ENCODE data around the gene IFI44.

Gene IFI44

DNA sequence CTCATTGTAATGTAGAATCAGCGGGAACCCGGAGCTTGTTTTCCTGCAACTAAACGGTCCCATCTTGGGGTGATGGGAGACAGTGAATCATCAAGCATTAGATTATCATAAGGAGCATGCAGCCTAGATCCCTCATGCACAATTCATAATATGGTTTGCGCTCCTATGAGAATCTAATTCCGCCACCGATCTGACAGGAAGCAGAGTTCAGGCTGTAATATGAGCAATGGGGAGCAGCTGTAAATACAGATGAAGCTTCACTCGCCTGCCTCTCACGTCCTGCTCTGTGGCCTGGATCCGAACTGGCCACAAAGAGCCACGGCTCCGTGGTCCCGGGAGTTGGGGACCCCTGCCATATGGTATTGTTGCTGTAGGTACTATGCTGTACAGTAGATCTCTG is 1.6 kb downstream of the IFI44 start:
- peak overlapping the region; percentile 42 for H3K27ac ChIP-seq
- peak; percentile 76 for DNase-seq
- no peaks in the 10 kb centered on the region for H3K27me3 ChIP-seq (replicated peaks)

DNA sequence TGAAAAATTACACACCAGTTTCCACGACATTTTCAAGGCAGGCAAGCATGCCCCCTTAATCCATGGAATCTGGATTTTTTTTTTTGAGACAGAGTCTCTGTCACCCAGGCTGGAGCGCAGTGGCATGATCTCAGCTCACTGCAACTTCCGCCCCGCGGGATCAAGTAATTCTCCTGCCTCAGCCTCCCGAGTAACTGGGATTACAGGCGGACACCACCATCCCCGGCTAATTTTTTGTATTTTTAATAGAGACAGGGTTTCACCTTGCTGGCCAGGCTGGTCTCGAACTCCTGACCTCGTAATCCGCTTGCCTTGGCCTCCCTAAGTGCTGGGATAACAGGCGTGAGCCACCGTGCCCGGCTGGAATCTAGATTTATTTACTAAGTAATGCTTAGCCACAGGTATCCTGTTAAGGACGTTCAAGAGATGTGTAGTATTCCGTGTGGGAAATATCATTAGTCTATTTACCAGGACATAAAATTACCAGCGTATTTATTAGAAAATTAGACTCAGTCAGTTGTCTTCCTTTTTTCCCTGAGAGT is 2.5 kb downstream of the IFI44 start:
- DNase-seq: no peak
- H3K27me3 ChIP-seq (replicated peaks): no peaks in the 10 kb centered on the region
- TF ChIP-seq, protein P1, sequence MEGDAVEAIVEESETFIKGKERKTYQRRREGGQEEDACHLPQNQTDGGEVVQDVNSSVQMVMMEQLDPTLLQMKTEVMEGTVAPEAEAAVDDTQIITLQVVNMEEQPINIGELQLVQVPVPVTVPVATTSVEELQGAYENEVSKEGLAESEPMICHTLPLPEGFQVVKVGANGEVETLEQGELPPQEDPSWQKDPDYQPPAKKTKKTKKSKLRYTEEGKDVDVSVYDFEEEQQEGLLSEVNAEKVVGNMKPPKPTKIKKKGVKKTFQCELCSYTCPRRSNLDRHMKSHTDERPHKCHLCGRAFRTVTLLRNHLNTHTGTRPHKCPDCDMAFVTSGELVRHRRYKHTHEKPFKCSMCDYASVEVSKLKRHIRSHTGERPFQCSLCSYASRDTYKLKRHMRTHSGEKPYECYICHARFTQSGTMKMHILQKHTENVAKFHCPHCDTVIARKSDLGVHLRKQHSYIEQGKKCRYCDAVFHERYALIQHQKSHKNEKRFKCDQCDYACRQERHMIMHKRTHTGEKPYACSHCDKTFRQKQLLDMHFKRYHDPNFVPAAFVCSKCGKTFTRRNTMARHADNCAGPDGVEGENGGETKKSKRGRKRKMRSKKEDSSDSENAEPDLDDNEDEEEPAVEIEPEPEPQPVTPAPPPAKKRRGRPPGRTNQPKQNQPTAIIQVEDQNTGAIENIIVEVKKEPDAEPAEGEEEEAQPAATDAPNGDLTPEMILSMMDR (IDR thresholded peaks at IDR 0.05; ENCODE audit: low read depth, low read length, missing control alignments): no peak
- H3K36me3 ChIP-seq (replicated peaks): peaks cover 2% of the 10 kb centered on the region
- in situ Hi-C loops (cut with HindIII; ENCODE audit: low pct_ligation_motif_present, low sequenced_read_pairs): no loop called here
- no peak overlapping the region for H3K27ac ChIP-seq
- H3K4me3 ChIP-seq (ENCODE audit: low read depth, low read length): no peak overlapping the region

More for the DNA sequence above, 1.6 kb downstream of the IFI44 start:
- Histone ChIP-seq H3K4me3 (ENCODE audit: low read depth, low read length) (peak overlapping the region; percentile 31), H3K36me3 (replicated peaks) (peaks cover 2% of the 10 kb centered on the region)
- TF ChIP-seq, protein P1 (IDR thresholded peaks at IDR 0.05; ENCODE audit: low read depth, low read length, missing control alignments): no peak
- in situ Hi-C loops (cut with HindIII; ENCODE audit: low pct_ligation_motif_present, low sequenced_read_pairs): no loop called here

DNA sequence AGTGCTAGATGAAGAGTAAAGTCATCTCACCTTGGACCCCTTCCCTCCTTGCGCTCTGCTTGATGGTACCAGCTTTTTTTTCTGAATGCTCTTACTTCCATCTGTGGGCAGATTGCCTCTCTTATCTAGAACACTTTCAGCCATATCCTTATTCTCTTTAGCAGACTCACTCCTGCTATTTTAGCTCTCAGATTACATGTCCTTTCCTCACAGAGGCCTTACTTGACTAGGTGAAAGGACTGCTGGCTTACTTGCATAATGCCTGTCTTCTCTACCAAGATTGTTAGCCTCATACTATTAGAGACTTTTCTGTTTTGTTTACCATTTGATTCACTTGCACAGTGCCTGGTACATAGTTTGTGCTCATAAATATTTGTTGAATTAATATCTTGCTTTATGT is 9.3 kb downstream of the IFI44 start:
- Histone ChIP-seq H3K27me3 (replicated peaks) (no peaks in the 10 kb centered on the region), H3K36me3 (replicated peaks) (peaks cover 7% of the 10 kb centered on the region), H3K27ac (no peak overlapping the region), H3K4me3 (ENCODE audit: low read depth, low read length) (no peak overlapping the region)
- TF ChIP-seq, protein P1 (IDR thresholded peaks at IDR 0.05; ENCODE audit: low read depth, low read length, missing control alignments): no peak
- in situ Hi-C loops (cut with HindIII; ENCODE audit: low pct_ligation_motif_present, low sequenced_read_pairs): no loop called here
- DNase-seq: no peak

DNA sequence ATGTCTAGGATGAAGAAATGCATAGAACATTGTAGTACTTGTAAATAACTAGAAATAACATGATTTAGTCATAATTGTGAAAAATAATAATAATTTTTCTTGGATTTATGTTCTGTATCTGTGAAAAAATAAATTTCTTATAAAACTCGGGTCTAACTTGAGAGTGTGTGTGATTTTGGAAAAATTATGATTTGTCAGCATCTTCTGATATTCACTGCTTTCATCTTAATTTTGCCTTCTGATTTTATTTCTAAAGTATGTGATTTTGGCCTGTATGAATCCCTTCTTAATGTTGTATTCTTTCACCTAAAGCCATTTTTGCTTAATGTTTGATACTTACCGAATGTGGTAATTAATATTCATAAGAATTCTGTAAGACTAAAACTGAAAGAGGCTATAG is 14.3 kb downstream of the IFI44 start:
- peaks cover 5% of the 10 kb centered on the region for H3K36me3 ChIP-seq (replicated peaks)
- DNase-seq: no peak
- H3K4me3 ChIP-seq (ENCODE audit: low read depth, low read length): no peak overlapping the region
- in situ Hi-C loops (cut with HindIII; ENCODE audit: low pct_ligation_motif_present, low sequenced_read_pairs): no loop called here
- no peaks in the 10 kb centered on the region for H3K27me3 ChIP-seq (replicated peaks)
- TF ChIP-seq, protein P1 (IDR thresholded peaks at IDR 0.05; ENCODE audit: low read depth, low read length, missing control alignments): no peak
- H3K27ac ChIP-seq: no peak overlapping the region

DNA sequence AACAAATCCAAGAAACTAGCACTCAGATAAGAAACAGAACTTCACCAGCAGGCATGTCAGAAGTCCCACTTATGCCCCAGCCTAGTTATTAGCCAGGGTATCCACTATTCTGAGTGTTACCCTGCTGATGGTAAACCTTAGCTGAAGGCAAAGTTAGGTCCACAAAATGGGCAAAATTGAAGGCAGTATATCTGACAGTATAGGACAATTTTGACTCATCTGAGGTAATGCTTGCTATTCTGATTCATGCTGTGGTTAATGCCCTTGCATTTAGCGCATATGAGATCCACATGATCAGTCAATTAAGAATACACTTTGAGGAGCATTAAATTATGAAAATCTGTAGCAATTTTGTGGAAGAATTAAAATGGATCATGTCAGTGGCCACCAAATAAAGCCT is 15.1 kb downstream of the IFI44 start:
- Histone ChIP-seq H3K27ac (no peak overlapping the region), H3K27me3 (replicated peaks) (no peaks in the 10 kb centered on the region), H3K4me3 (ENCODE audit: low read depth, low read length) (no peak overlapping the region), H3K36me3 (replicated peaks) (peaks cover 4% of the 10 kb centered on the region)
- TF ChIP-seq, protein P1 (IDR thresholded peaks at IDR 0.05; ENCODE audit: low read depth, low read length, missing control alignments): no peak
- in situ Hi-C loops (cut with HindIII; ENCODE audit: low pct_ligation_motif_present, low sequenced_read_pairs): no loop called here
- DNase-seq: no peak

DNA sequence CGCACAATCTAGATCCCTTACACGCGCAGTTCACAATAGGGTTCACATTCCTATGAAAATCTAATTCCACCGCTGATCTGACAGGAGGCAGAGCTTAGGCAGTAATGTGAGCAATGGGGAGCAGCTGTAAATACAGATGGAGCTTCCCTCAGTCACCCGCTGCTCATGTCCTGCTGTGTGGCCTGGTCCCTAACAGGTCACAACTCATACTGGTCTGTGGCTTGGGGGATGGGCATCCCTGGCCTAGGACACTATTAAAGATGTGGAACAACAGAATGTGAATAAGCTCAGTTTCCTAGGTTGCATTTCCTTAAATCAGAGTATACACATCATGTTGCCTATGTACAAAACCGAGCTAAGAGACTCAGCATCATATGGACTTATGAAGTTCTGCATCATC is 16.2 kb downstream of the IFI44 start:
- Histone ChIP-seq H3K4me3 (ENCODE audit: low read depth, low read length) (no peak overlapping the region), H3K36me3 (replicated peaks) (no peaks in the 10 kb centered on the region), H3K27me3 (replicated peaks) (no peaks in the 10 kb centered on the region), H3K27ac (no peak overlapping the region)
- TF ChIP-seq, protein P1 (IDR thresholded peaks at IDR 0.05; ENCODE audit: low read depth, low read length, missing control alignments): no peak
- DNase-seq: no peak
- in situ Hi-C loops (cut with HindIII; ENCODE audit: low pct_ligation_motif_present, low sequenced_read_pairs): no loop called here

All from brain microvascular endothelial cell (primary cell).